Vagina (tissue), 2 donors: ENCODE measurements around the gene UNK.

ENCODE experiments used
- CTCF ChIP-seq, 3 experiments: fragments of 450-650 bp in 2 of 3; fragments of 200-600 bp in 1 of 3; sonication (generic) in 1 of 3; IDR thresholded peaks; one replicate each; pipeline ENCODE4 v1.5.1; 2017 to 2019; ENCODE audit warnings: antibody characterized with exemption in 3 of 3, mild to moderate bottlenecking in 2 of 3, moderate library complexity in 2 of 3
- POLR2A ChIP-seq, 2 donors: fragments of 450-650 bp; IDR thresholded peaks; one replicate each; pipeline ENCODE4 v1.6.1; 2017; ENCODE audit warnings: antibody characterized with exemption in 2 of 2, mild to moderate bottlenecking in 2 of 2, moderate library complexity in 2 of 2

- TF ChIP-seq CTCF (IDR thresholded peaks at IDR 0.05) (no peak), POLR2A (IDR thresholded peaks at IDR 0.05) (no peak)
Observed at GRCh38 chr17:75776386-75777295, 8.0 kb upstream of the UNK start.
